ENCODE data around the gene SNPH.

Gene SNPH

DNA sequence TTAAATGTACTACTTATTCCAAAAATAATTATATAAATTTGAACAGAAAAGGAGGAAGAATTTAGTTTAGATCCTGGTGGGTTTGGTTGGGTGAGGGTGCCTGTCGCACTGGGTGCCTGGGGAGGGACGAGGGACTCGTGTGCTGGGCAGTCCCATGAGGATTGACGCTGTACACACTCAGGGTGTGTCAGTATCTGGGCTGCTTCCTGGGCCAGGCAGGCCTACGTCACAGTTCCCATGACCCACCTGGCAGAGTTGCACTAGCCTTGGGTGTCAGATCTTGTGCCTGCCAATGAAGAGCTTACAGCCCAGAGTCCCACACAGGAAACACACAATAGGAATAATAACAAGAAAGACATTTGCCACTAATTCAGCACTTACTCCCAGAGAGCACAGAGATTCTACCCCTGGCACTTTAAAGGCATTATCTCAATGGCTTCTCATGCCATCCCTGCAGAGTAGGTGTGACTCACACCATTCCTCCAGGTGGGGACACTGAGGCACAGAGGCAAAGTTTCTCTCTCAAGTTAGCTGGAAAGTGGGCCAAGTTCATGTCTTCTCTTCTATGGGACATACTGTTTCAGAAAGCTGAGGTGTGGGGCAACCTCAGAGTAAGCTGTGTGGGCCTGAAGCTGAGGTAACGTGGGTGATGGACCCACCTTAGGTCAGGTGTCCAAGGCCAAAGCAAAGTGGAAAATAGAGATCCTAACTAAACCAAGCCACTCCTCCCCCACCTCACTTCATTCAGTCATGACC lies 64.2 kb downstream of the SNPH start:
- peak; percentile 71 for DNase-seq (ENCODE audit: low read depth)
- TF ChIP-seq, protein P1, sequence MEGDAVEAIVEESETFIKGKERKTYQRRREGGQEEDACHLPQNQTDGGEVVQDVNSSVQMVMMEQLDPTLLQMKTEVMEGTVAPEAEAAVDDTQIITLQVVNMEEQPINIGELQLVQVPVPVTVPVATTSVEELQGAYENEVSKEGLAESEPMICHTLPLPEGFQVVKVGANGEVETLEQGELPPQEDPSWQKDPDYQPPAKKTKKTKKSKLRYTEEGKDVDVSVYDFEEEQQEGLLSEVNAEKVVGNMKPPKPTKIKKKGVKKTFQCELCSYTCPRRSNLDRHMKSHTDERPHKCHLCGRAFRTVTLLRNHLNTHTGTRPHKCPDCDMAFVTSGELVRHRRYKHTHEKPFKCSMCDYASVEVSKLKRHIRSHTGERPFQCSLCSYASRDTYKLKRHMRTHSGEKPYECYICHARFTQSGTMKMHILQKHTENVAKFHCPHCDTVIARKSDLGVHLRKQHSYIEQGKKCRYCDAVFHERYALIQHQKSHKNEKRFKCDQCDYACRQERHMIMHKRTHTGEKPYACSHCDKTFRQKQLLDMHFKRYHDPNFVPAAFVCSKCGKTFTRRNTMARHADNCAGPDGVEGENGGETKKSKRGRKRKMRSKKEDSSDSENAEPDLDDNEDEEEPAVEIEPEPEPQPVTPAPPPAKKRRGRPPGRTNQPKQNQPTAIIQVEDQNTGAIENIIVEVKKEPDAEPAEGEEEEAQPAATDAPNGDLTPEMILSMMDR (IDR thresholded peaks at IDR 0.05; ENCODE audit: insufficient read depth, low read depth, low read length, missing control alignments): no peak
- no peak overlapping the region for H3K4me3 ChIP-seq (ENCODE audit: low read depth, low read length)

DNA sequence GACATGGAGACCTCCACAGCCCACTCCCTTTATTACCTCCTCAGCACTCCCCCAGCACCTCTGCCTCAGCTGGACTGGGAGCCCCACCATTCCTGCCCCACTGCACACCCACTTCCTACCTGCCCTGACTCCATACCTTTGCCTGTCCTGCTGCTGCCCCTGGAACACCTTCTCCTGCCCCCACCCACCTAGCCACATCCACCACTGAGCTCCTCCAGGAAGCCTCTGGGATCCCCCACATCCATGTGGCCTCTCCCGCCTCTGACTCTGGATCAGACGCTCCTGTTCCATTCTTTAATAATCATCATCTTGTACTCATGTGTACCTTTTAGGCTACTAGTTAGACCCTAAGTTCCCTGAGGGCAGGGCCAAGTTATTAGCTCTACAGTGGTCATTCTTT lies 65.0 kb downstream of the SNPH start:
- DNase-seq (ENCODE audit: low read depth): no peak
- no peak overlapping the region for H3K4me3 ChIP-seq (ENCODE audit: low read depth, low read length)
- TF ChIP-seq, protein P1 (IDR thresholded peaks at IDR 0.05; ENCODE audit: insufficient read depth, low read depth, low read length, missing control alignments): no peak

DNA sequence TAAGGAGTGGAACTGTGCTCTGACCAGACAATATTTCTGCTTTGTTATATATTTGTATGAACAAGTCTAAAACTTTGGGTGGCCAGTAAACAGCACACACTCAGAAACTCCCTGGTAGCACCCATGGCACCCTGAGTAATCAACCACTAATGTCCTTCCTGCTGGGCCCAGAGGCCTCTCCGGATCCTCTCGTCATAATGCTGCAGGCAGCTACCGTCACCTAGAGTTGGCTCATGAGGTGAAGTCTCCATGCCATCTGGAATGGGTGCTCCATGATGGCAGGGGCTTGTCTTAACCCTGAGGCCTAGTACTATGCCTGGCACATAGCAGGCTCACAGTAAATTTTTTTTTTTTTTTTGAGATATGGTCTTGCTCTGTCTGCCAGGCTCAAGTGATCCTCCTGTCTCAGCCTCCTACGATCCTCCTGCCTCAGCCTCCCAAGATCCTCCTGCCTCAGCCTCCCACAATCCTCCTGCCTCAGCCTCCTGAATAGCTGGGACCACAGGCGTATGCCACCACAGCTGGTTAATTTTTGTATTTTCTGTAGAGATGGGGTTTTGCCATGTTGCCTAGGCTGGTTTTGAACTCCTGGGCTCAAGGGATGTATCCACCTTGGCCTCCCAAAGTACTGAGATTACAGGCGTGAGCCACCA lies 65.8 kb downstream of the SNPH start:
- H3K4me3 ChIP-seq (ENCODE audit: low read depth, low read length): no peak overlapping the region
- TF ChIP-seq, protein P1 (IDR thresholded peaks at IDR 0.05; ENCODE audit: insufficient read depth, low read depth, low read length, missing control alignments): no peak
- no peak for DNase-seq (ENCODE audit: low read depth)

DNA sequence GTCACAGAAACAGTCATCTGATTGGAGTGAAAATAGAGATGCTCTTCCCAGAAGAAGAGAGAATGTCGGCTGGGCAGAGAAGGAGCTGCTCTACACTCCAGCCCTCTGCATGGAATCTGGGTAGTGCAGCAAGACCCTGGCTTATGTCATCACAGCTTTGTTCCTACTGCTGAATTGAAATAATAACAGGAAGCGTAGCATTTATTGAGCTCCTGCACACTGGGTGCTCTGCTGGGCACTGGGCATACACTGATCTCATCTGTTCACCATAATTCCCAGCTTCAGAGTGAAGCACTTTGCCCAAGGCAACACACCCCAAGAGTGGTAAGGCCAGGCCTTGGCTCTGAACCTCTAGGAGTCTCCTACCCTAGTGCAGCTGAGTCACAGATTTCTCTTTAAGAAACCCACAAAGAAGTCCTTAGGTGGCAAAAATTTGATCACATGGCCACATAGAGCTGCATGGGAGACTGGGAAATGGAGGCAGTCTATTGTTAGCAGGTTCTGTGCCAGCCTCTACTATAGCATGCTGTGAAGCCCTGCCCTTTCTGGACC lies 66.7 kb downstream of the SNPH start:
- DNase-seq (ENCODE audit: low read depth): no peak
- TF ChIP-seq, protein P1 (IDR thresholded peaks at IDR 0.05; ENCODE audit: insufficient read depth, low read depth, low read length, missing control alignments): no peak
- H3K4me3 ChIP-seq (ENCODE audit: low read depth, low read length): no peak overlapping the region

DNA sequence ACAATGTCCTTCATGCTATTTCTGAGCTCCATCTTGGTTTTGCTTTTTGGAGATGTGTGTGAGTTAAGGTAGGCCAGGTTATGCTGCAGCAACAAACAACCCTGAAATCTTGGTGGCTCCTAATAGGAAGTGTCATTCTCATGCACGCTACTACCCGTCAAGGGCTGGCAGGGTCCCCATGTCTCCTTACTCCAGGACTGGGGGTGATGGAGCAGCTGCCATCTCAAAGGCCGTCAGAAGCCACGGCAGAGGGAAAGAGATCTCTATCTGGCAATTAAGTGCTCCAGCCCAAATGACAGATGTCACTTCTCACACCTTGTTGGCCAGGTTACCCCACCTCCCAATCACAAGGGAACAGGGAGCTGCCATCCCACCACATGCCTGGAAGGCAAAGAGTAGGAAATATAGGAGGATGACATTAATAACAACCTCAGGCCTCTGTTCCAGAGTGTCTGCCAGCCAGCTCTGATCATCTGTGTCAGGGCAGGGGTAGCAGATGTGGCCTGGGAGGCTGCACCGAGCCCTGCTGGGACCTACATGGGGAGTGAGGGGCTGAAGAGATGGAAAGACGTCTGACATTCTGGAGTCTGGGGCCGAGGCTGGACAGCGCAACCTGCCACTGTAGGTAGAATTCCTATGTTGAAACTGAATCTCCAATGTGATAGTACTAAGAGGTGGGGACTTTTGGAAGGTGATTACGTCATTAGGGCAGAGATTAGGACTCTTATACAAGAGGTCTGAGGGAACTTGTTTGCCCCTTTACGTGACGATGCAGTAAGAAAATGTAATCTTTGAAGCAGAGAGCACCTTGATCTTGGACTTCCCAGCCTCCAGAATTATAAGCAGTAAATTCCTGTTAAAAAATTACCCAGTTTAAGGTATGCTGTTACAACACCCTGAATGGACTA lies 67.6 kb downstream of the SNPH start:
- TF ChIP-seq, protein P1 (IDR thresholded peaks at IDR 0.05; ENCODE audit: insufficient read depth, low read depth, low read length, missing control alignments): no peak
- no peak for DNase-seq (ENCODE audit: low read depth)
- no peak overlapping the region for H3K4me3 ChIP-seq (ENCODE audit: low read depth, low read length)

DNA sequence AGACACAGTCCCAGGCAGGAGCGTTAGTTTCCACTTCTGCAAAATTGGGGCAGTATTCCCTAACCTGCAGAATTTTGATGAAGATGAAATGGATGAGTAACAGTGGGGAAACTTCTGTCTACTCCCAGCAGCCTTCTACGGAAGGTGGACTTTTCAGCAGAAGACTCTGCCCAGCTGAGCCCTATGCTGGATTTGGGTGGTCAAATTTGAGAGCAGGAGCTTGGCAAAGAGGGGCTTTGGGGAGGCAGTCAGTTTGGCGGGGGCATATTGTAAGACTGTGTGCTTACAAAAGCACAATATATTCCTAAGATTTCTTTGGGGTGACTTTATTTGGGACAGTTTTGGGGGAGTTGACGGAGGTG lies 68.3 kb downstream of the SNPH start:
- DNase-seq (ENCODE audit: low read depth): no peak
- no peak overlapping the region for H3K4me3 ChIP-seq (ENCODE audit: low read depth, low read length)
- TF ChIP-seq, protein P1 (IDR thresholded peaks at IDR 0.05; ENCODE audit: insufficient read depth, low read depth, low read length, missing control alignments): no peak
